ENCODE data around the gene ASIC2. TPM values are rescaled to one million over a fixed set of nuclear protein-coding genes. Genes with fewer than 3 reads are reported as not detected.
A peak's percentile ranks its signal among the peaks of the same experiment; 100 is the strongest.

Gene ASIC2
- total RNA-seq, 1 experiment from 2014 or later: 4.1 TPM

GRCh38 chr17:33145941-33146340, 147.2 kb downstream of the ASIC2 start:
- no peak for TF ChIP-seq POLR2AphosphoS5 (IDR thresholded peaks at IDR 0.05; ENCODE audit: low read depth, low read length)
- ATAC-seq (no peak), DNase-seq (ENCODE audit: low read depth, low spot score) (no peak)
- CTCF ChIA-PET: interaction anchor here (0.6 kb wide), 1 partner anchor 465 kb away, joined by 3 read pairs; no protein-coding TSS in a partner anchor
- Histone ChIP-seq H3K27ac (ENCODE audit: low read length) (no peak overlapping the region), H3K36me3 (ENCODE audit: control insufficient read depth, insufficient read depth, low read length) (no peaks in the 10 kb centered on the region), H3K27me3 (ENCODE audit: control insufficient read depth, insufficient read depth, low read length) (no peaks in the 10 kb centered on the region), H3K4me1 (ENCODE audit: control insufficient read depth, insufficient read depth, low read length) (no peaks in the 10 kb centered on the region), H3K4me3 (ENCODE audit: low read depth in 2 of 2, low read length in 2 of 2) (no peak overlapping the region), H3K9me3 (ENCODE audit: control insufficient read depth, insufficient read depth, low read depth, low read length) (no peaks in the 10 kb centered on the region)
- in situ Hi-C loops (cut with HindIII; ENCODE audit: low pct_unique_long_range_greater_than_20kb, low sequenced_read_pairs): no loop called here
- POLR2A ChIA-PET: no interaction called here
- intact Hi-C loops (cut with micrococcal nuclease; ENCODE audit: unreplicated experiment): no loop called here
- no TSS peak for BruUV-seq (replicated peaks)

DNA sequence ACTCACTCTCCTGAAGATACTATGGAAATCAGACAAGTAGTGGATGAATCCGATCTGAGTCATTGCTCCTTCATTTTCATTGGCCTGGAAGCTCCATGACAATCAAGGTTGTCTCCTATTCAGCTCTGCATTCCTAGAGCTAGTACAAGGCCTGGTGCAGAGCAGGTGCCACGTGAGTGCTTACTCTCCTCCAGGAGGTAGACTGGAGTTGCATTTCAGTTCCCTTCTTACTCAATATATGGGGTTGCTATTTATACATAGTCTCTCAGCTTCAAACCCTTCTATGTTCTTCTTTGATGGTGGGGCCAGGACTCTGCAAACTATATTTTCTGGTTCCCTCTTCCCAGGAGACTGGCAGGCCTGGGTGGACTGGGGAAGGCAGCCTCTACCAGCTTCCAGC, 148.3 kb downstream of the ASIC2 start:
- ChIA-PET CTCF (no interaction called here), POLR2A (no interaction called here)
- ATAC-seq (no peak), DNase-seq (ENCODE audit: low read depth, low spot score) (no peak)
- Histone ChIP-seq H3K4me1 (ENCODE audit: control insufficient read depth, insufficient read depth, low read length) (no peaks in the 10 kb centered on the region), H3K9me3 (ENCODE audit: control insufficient read depth, insufficient read depth, low read depth, low read length) (no peaks in the 10 kb centered on the region), H3K27ac (ENCODE audit: low read length) (no peak overlapping the region), H3K27me3 (ENCODE audit: control insufficient read depth, insufficient read depth, low read length) (no peaks in the 10 kb centered on the region), H3K4me3 (ENCODE audit: low read depth in 2 of 2, low read length in 2 of 2) (no peak overlapping the region), H3K36me3 (ENCODE audit: control insufficient read depth, insufficient read depth, low read length) (no peaks in the 10 kb centered on the region)
- BruUV-seq (replicated peaks): no TSS peak
- in situ Hi-C loops (cut with HindIII; ENCODE audit: low pct_unique_long_range_greater_than_20kb, low sequenced_read_pairs) (no loop called here), intact Hi-C loops (cut with micrococcal nuclease; ENCODE audit: unreplicated experiment) (no loop called here)
- TF ChIP-seq TCF7L2 (IDR thresholded peaks at IDR 0.05; ENCODE audit: low read depth, low read length) (no peak), SIN3A (IDR thresholded peaks at IDR 0.05; ENCODE audit: borderline replicate concordance, insufficient read depth, low read depth, low read length) (no peak), CTCF (IDR thresholded peaks at IDR 0.05) (no peak), POLR2AphosphoS5 (IDR thresholded peaks at IDR 0.05; ENCODE audit: low read depth, low read length) (no peak)
- TF ChIP-seq, protein P1, sequence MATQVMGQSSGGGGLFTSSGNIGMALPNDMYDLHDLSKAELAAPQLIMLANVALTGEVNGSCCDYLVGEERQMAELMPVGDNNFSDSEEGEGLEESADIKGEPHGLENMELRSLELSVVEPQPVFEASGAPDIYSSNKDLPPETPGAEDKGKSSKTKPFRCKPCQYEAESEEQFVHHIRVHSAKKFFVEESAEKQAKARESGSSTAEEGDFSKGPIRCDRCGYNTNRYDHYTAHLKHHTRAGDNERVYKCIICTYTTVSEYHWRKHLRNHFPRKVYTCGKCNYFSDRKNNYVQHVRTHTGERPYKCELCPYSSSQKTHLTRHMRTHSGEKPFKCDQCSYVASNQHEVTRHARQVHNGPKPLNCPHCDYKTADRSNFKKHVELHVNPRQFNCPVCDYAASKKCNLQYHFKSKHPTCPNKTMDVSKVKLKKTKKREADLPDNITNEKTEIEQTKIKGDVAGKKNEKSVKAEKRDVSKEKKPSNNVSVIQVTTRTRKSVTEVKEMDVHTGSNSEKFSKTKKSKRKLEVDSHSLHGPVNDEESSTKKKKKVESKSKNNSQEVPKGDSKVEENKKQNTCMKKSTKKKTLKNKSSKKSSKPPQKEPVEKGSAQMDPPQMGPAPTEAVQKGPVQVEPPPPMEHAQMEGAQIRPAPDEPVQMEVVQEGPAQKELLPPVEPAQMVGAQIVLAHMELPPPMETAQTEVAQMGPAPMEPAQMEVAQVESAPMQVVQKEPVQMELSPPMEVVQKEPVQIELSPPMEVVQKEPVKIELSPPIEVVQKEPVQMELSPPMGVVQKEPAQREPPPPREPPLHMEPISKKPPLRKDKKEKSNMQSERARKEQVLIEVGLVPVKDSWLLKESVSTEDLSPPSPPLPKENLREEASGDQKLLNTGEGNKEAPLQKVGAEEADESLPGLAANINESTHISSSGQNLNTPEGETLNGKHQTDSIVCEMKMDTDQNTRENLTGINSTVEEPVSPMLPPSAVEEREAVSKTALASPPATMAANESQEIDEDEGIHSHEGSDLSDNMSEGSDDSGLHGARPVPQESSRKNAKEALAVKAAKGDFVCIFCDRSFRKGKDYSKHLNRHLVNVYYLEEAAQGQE (IDR thresholded peaks at IDR 0.05; ENCODE audit: insufficient read depth in 1 of 2, low read depth in 2 of 2, low read length in 1 of 2): no peak

GRCh38 chr17:33142705-33143299, 150.3 kb downstream of the ASIC2 start:
- no peak for DNase-seq (ENCODE audit: low read depth, low spot score)
- BruUV-seq (replicated peaks): no TSS peak
- Histone ChIP-seq H3K4me1 (ENCODE audit: control insufficient read depth, insufficient read depth, low read length) (no peaks in the 10 kb centered on the region), H3K27ac (ENCODE audit: low read length) (no peak overlapping the region), H3K27me3 (ENCODE audit: control insufficient read depth, insufficient read depth, low read length) (no peaks in the 10 kb centered on the region), H3K9me3 (ENCODE audit: control insufficient read depth, insufficient read depth, low read depth, low read length) (no peaks in the 10 kb centered on the region), H3K4me3 (ENCODE audit: low read depth in 2 of 2, low read length in 2 of 2) (no peak overlapping the region), H3K36me3 (ENCODE audit: control insufficient read depth, insufficient read depth, low read length) (no peaks in the 10 kb centered on the region)
- TF ChIP-seq CTCF (IDR thresholded peaks at IDR 0.05): no peak
- peak; percentile 93 for TF ChIP-seq TCF7L2 (IDR thresholded peaks at IDR 0.05; ENCODE audit: low read depth, low read length)
- TF ChIP-seq, protein P1 (IDR thresholded peaks at IDR 0.05; ENCODE audit: insufficient read depth in 1 of 2, low read depth in 2 of 2, low read length in 1 of 2): peak; percentile 92 to 97
- CTCF ChIA-PET: no interaction called here
- POLR2A ChIA-PET: interaction anchor here (0.6 kb wide), 1 partner anchor 142 kb away, joined by 4 read pairs; no protein-coding TSS in a partner anchor
- ATAC-seq: no peak
- in situ Hi-C loops (cut with HindIII; ENCODE audit: low pct_unique_long_range_greater_than_20kb, low sequenced_read_pairs) (no loop called here), intact Hi-C loops (cut with micrococcal nuclease; ENCODE audit: unreplicated experiment) (no loop called here)

Data from Panc1 (cell line).